ENCODE results near the gene LAMP2.

The LAMP2 gene

GRCh38 chrX:120401301-120401700, 67.8 kb downstream of the LAMP2 start:
- TF ChIP-seq REST (IDR thresholded peaks at IDR 0.05; ENCODE audit: insufficient read depth in 1 of 2, low read depth in 2 of 2, low read length in 2 of 2) (peak; percentile 49 to 87; a peak in 3 of 4 replicates), FOXP2 (optimal IDR thresholded peaks at IDR 0.05; ENCODE audit: borderline replicate concordance, extremely low read depth, extremely low read length, insufficient read depth) (no peak)

GRCh38 chrX:120380699-120381098, 88.4 kb downstream of the LAMP2 start:
- no peak for TF ChIP-seq FOXP2 (optimal IDR thresholded peaks at IDR 0.05; ENCODE audit: borderline replicate concordance, extremely low read depth, extremely low read length, insufficient read depth)
- TF ChIP-seq POLR2AphosphoS5 (IDR thresholded peaks at IDR 0.05; ENCODE audit: low read depth, low read length), result no peak
- no peak for TF ChIP-seq SIN3A (IDR thresholded peaks at IDR 0.05; ENCODE audit: borderline replicate concordance, insufficient read depth, low read length)
- no peak for TF ChIP-seq REST (IDR thresholded peaks at IDR 0.05; ENCODE audit: insufficient read depth in 1 of 2, low read depth in 2 of 2, low read length in 2 of 2)
- TF ChIP-seq TAF1 (IDR thresholded peaks at IDR 0.05; ENCODE audit: borderline replicate concordance, insufficient read depth, low read length), result no peak

- no peak for TF ChIP-seq SIN3A (IDR thresholded peaks at IDR 0.05; ENCODE audit: borderline replicate concordance, insufficient read depth, low read length)
- TF ChIP-seq TAF1 (IDR thresholded peaks at IDR 0.05; ENCODE audit: borderline replicate concordance, insufficient read depth, low read length), result no peak
- TF ChIP-seq POLR2AphosphoS5 (IDR thresholded peaks at IDR 0.05; ENCODE audit: low read depth, low read length), result no peak
- no peak for TF ChIP-seq FOXP2 (optimal IDR thresholded peaks at IDR 0.05; ENCODE audit: borderline replicate concordance, extremely low read depth, extremely low read length, insufficient read depth)
- TF ChIP-seq REST (IDR thresholded peaks at IDR 0.05; ENCODE audit: insufficient read depth in 1 of 2, low read depth in 2 of 2, low read length in 2 of 2), result no peak
These were observed 89.0 kb downstream of the LAMP2 start for GRCh38 chrX:120379937-120380681.

DNA sequence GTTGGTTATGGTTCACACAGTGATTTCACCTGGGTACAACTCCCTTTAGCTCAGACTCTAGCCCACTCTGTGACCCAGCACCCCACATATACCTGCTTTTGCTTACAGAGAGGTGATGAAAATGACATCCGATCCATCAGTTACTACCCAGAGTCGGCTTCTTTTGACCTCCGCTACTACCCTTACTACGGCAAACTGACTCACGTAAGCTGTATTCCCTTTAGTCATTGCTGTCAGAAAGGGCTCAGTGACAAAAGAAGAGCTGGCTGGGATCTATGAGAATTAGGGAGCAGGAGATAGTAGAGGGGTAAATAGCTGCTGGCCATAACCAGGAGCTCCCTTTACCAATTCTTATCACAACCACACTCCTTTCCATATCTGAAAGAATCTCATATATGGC, 90.5 kb downstream of the LAMP2 start:
- TF ChIP-seq POLR2AphosphoS5 (IDR thresholded peaks at IDR 0.05; ENCODE audit: low read depth, low read length) (no peak), FOXP2 (optimal IDR thresholded peaks at IDR 0.05; ENCODE audit: borderline replicate concordance, extremely low read depth, extremely low read length, insufficient read depth) (no peak), REST (IDR thresholded peaks at IDR 0.05; ENCODE audit: insufficient read depth in 1 of 2, low read depth in 2 of 2, low read length in 2 of 2) (no peak), SIN3A (IDR thresholded peaks at IDR 0.05; ENCODE audit: borderline replicate concordance, insufficient read depth, low read length) (no peak), TAF1 (IDR thresholded peaks at IDR 0.05; ENCODE audit: borderline replicate concordance, insufficient read depth, low read length) (no peak)
